K562 (cell line): ENCODE measurements around the gene KCNS1. TPM values are rescaled to one million over a fixed set of nuclear protein-coding genes. Genes with fewer than 3 reads are reported as not detected.

Experiments
- CEBPB ChIP-seq: fragments of 450-650 bp; IDR thresholded peaks from 2 replicates; pipeline ENCODE4 v1.6.1; 2016; ENCODE audit warnings: missing genetic modification characterization, missing compliant biosample characterization
- CLOCK ChIP-seq: fragments of 250-450 bp; sonication (Bioruptor Pico); IDR thresholded peaks from 2 replicates; pipeline ENCODE4 v1.4.0; 2020; ENCODE audit warnings: mild to moderate bottlenecking, moderate library complexity, borderline replicate concordance
- CREBBP ChIP-seq: IDR thresholded peaks from one replicate; pipeline ENCODE4 v1.6.1; 2012; ENCODE audit warnings: low read depth, mild to moderate bottlenecking, control low read depth, inconsistent platforms, low read length
- CXXC5 ChIP-seq: fragments of 250-450 bp; sonication (Bioruptor Pico); IDR thresholded peaks from 2 replicates; pipeline ENCODE4 v1.8.0; 2022; ENCODE audit warnings: inconsistent platforms, mild to moderate bottlenecking, moderate library complexity
- DDX20 ChIP-seq: fragments of 450-650 bp; IDR thresholded peaks from 2 replicates; pipeline ENCODE4 v1.6.1; 2016; ENCODE audit warnings: missing genetic modification characterization, low read depth, mild to moderate bottlenecking, missing compliant biosample characterization, moderate library complexity
- FOXM1 ChIP-seq, 2 experiments: fragments of 450-650 bp in 1 of 2; sonication (generic) in 1 of 2; formaldehyde crosslinking in 1 of 2; IDR thresholded peaks; 2 replicates each; pipeline versions ENCODE4 v1.6.1 to v1.9.0; 2017 to 2022; ENCODE audit warnings: low read depth in 2 of 2, mild to moderate bottlenecking in 2 of 2, missing genetic modification reagents in 1 of 2, moderate library complexity in 1 of 2
- HDAC1 ChIP-seq, 2 experiments: fragments of 450-650 bp; IDR thresholded peaks; 2 replicates each; pipeline ENCODE4 v1.6.1; 2016 to 2017; ENCODE audit warnings: inconsistent platforms in 1 of 2, mild to moderate bottlenecking in 1 of 2, moderate library complexity in 1 of 2
- MECOM ChIP-seq: fragments of 250-450 bp; sonication (Bioruptor Pico); IDR thresholded peaks from 2 replicates; pipeline ENCODE4 v1.8.0; 2022; ENCODE audit warnings: inconsistent platforms
- NFATC3 ChIP-seq: fragments of 450-650 bp; IDR thresholded peaks from 2 replicates; pipeline ENCODE4 v1.6.1; 2017; ENCODE audit warnings: mild to moderate bottlenecking
- PYGO2 ChIP-seq: fragments of 450-650 bp; IDR thresholded peaks from 2 replicates; pipeline ENCODE4 v1.6.1; 2016; ENCODE audit warnings: mild to moderate bottlenecking, missing genetic modification characterization, moderate library complexity, missing compliant biosample characterization
- RAD51 ChIP-seq: fragments of 450-650 bp; IDR thresholded peaks from 2 replicates; pipeline ENCODE4 v1.7.1; 2016; ENCODE audit warnings: low read depth, mild to moderate bottlenecking, borderline replicate concordance
- STAT5B ChIP-seq: fragments of 250-450 bp; sonication (Bioruptor Pico); IDR thresholded peaks from 2 replicates; pipeline ENCODE4 v1.8.0; 2021; ENCODE audit warnings: mild to moderate bottlenecking, inconsistent platforms
- TEAD1 ChIP-seq, 2 experiments: fragments of 450-650 bp in 1 of 2; sonication (generic) in 1 of 2; formaldehyde crosslinking; IDR thresholded peaks; 2 replicates each; pipeline versions ENCODE4 v1.4.0 to v1.8.0; 2020 to 2022; ENCODE audit warnings: mild to moderate bottlenecking in 2 of 2, missing genetic modification reagents in 1 of 2
- TEAD4 ChIP-seq, 2 experiments: sonication (generic) in 1 of 2; formaldehyde crosslinking in 1 of 2; IDR thresholded peaks; 2 replicates each; pipeline versions ENCODE4 v1.6.1 to v1.8.0; 2012 to 2022; ENCODE audit warnings: borderline replicate concordance in 1 of 2, inconsistent platforms in 1 of 2, low read length in 1 of 2, mild to moderate bottlenecking in 1 of 2, missing genetic modification reagents in 1 of 2
- TSHZ1 ChIP-seq: fragments of 250-450 bp; sonication (Bioruptor Pico); IDR thresholded peaks from 2 replicates; pipeline ENCODE4 v1.4.0; 2020; ENCODE audit warnings: mild to moderate bottlenecking, moderate library complexity
- ZBTB43 ChIP-seq: sonication (generic); formaldehyde crosslinking; IDR thresholded peaks from 2 replicates; pipeline ENCODE4 v1.8.0; 2023; ENCODE audit warnings: mild to moderate bottlenecking, missing genetic modification reagents
- ZFP1 ChIP-seq: fragments of 450-650 bp; formaldehyde crosslinking; IDR thresholded peaks from 2 replicates; pipeline ENCODE4 v1.4.0; 2020; ENCODE audit warnings: mild to moderate bottlenecking, mixed read lengths
- ZNF146 ChIP-seq: IDR thresholded peaks from one replicate; pipeline ENCODE4 v1.6.1; 2018; ENCODE audit warnings: missing compliant biosample characterization; ENCODE audit not compliant: unreplicated experiment
- ZNF224 ChIP-seq: sonication (generic); formaldehyde crosslinking; IDR thresholded peaks from 2 replicates; pipeline ENCODE4 v1.8.0; 2022; ENCODE audit warnings: mild to moderate bottlenecking, missing genetic modification reagents
- ZNF316 ChIP-seq: fragments of 450-650 bp; IDR thresholded peaks from 2 replicates; pipeline ENCODE4 v1.6.1; 2016
- ZNF76 ChIP-seq: fragments of 250-450 bp; sonication (Bioruptor Pico); IDR thresholded peaks from 2 replicates; pipeline ENCODE4 v1.4.0; 2020; ENCODE audit warnings: mild to moderate bottlenecking, moderate library complexity, borderline replicate concordance
- polyA plus RNA-seq, 8 experiments: library from polyadenylated mRNA; depleted of rRNA in 4 of 8; stranded (reverse) in 5 of 8; unstranded in 3 of 8; fragments of >200 nt; fragmentation: Nextera tagmentation in 2 of 8; fragmentation: Illumina TruSeq in 1 of 8; extraction: Ambion mirVana in 2 of 8; extraction: Trizol in 1 of 8; gene quantifications; 2 replicates each; pipeline versions ENCODE4 v1.2.1 to v1.2.3, GENCODE V29; 2011 to 2014; ENCODE audit warnings: inconsistent platforms in 1 of 8, missing spikeins in 1 of 8
- total RNA-seq, 7 experiments: library from RNA; depleted of rRNA in 6 of 7; stranded (reverse); fragments of >200 nt in 6 of 7; fragmentation: Illumina TruSeq in 2 of 7; extraction: Trizol in 2 of 7; gene quantifications; 2 replicates each; pipeline versions ENCODE4 v1.2.1 to v1.2.3, GENCODE V29; 2011 to 2021; ENCODE audit warnings: low replicate concordance in 1 of 7

Gene KCNS1
- total and polyA plus RNA-seq, 9 of the 15 experiments (the other 6 are each of a cell fraction or from before 2014, with no cell fraction given) = not detected

- TF ChIP-seq TEAD1 (CRISPR knock-in tag; IDR thresholded peaks at IDR 0.05) = peak in 1 of 2 experiments; percentile 58; a peak in 2 of 4 replicates
- TF ChIP-seq CLOCK (CRISPR knock-in tag) = no peak
- TF ChIP-seq TSHZ1 (CRISPR knock-in tag) = no peak
- peak in 1 of 2 experiments; percentile 53; a peak in 1 of 4 replicates for TF ChIP-seq HDAC1 (IDR thresholded peaks at IDR 0.05)
- no peak for TF ChIP-seq ZNF146 (CRISPR knock-in tag)
- no peak for TF ChIP-seq PYGO2 (tag)
- peak; percentile 55; the same call in 1 of the 2 replicates for TF ChIP-seq DDX20 (tag)
- TF ChIP-seq ZBTB43 = no peak
- TF ChIP-seq TEAD4 (IDR thresholded peaks at IDR 0.05; ENCODE audit: low read length) = peak; percentile 86
- TF ChIP-seq TEAD4 (CRISPR knock-in tag; IDR thresholded peaks at IDR 0.05; ENCODE audit: borderline replicate concordance) = no peak
- no peak for TF ChIP-seq NFATC3
- TF ChIP-seq ZNF316 = peak; percentile 33; the same call in 1 of the 2 replicates
- TF ChIP-seq STAT5B (CRISPR knock-in tag) = no peak
- no peak for TF ChIP-seq ZNF76 (CRISPR knock-in tag)
- no peak for TF ChIP-seq MECOM (CRISPR knock-in tag)
- no peak for TF ChIP-seq ZFP1
- peak; percentile 76 for TF ChIP-seq FOXM1 (IDR thresholded peaks at IDR 0.05; ENCODE audit: low read depth)
- no peak for TF ChIP-seq FOXM1 (CRISPR knock-in tag; IDR thresholded peaks at IDR 0.05; ENCODE audit: low read depth)
- TF ChIP-seq RAD51 = no peak
- TF ChIP-seq CREBBP = no peak
- TF ChIP-seq CEBPB (tag) = peak; percentile 94
- TF ChIP-seq ZNF224 (CRISPR knock-in tag) = no peak
- TF ChIP-seq CXXC5 = 0 out of 2 replicates have a peak, but pooled peaks have one; percentile 32
Measured at GRCh38 chr20:45070932-45071632, 29.8 kb downstream of the KCNS1 start (continued).
